Loucy (cell line): ENCODE measurements around the gene ZNF598.

ENCODE experiments used
- H2AFZ ChIP-seq: fragments of 200-600 bp; sonication (generic); 2 replicates; pipeline ENCODE4 v1.6.0; 2016; ENCODE audit warnings: antibody characterized with exemption, mild to moderate bottlenecking, low read length, moderate library complexity
- H3F3A ChIP-seq: fragments of 200-600 bp; 2 replicates; pipeline ENCODE4 v1.6.0; 2016; ENCODE audit warnings: antibody characterized with exemption, low read depth, mild to moderate bottlenecking
- H3K27me3 ChIP-seq: fragments of 200-600 bp; sonication (generic); 2 replicates; pipeline ENCODE4 v1.6.1; 2014; ENCODE audit warnings: low read length, mild to moderate bottlenecking; ENCODE audit not compliant: insufficient read depth, poor library complexity, severe bottlenecking
- H3K36me3 ChIP-seq: fragments of 200-600 bp; sonication (generic); 2 replicates; pipeline ENCODE4 v1.6.1; 2016; ENCODE audit warnings: low read length; ENCODE audit not compliant: insufficient read depth
- H3K4me1 ChIP-seq: fragments of 200-600 bp; sonication (generic); 2 replicates; pipeline ENCODE4 v1.5.1; 2014; ENCODE audit warnings: low read length, mild to moderate bottlenecking; ENCODE audit not compliant: insufficient read depth, poor library complexity, severe bottlenecking
- H3K4me2 ChIP-seq: fragments of 200-600 bp; sonication (generic); 2 replicates; pipeline ENCODE4 v1.6.0; 2014; ENCODE audit warnings: antibody characterized with exemption, low read length, low read depth, mild to moderate bottlenecking; ENCODE audit not compliant: poor library complexity, severe bottlenecking
- H3K4me3 ChIP-seq: fragments of 200-600 bp; sonication (generic); 2 replicates; pipeline ENCODE4 v1.5.1; 2014; ENCODE audit warnings: low read length, mild to moderate bottlenecking, mixed read lengths; ENCODE audit not compliant: poor library complexity, severe bottlenecking
- H3K79me2 ChIP-seq: fragments of 200-600 bp; sonication (generic); 2 replicates; pipeline ENCODE4 v1.6.1; 2014; ENCODE audit warnings: low read length; ENCODE audit not compliant: insufficient read depth
- H3K9ac ChIP-seq: fragments of 200-600 bp; sonication (generic); 2 replicates; pipeline ENCODE4 v1.6.0; 2014; ENCODE audit warnings: mild to moderate bottlenecking, low read depth, low read length, moderate library complexity; ENCODE audit not compliant: poor library complexity, severe bottlenecking
- H3K9me2 ChIP-seq: fragments of 200-600 bp; sonication (generic); replicated peaks from 2 replicates; pipeline ENCODE4 v1.6.1; 2016; ENCODE audit warnings: low read depth, low read length, mixed read lengths
- H3K9me3 ChIP-seq: fragments of 200-600 bp; sonication (generic); 2 replicates; pipeline ENCODE4 v1.6.1; 2014; ENCODE audit warnings: mild to moderate bottlenecking, antibody characterized with exemption, low read length, low read depth; ENCODE audit not compliant: insufficient read depth
- H4K20me1 ChIP-seq: fragments of 200-600 bp; sonication (generic); 2 replicates; pipeline ENCODE4 v1.6.0; 2014; ENCODE audit warnings: antibody characterized with exemption, low read length, mild to moderate bottlenecking; ENCODE audit not compliant: insufficient read depth, poor library complexity, severe bottlenecking
- CTCF ChIP-seq: fragments of 200-600 bp; sonication (generic); conservative IDR thresholded peaks from 2 replicates; pipeline ENCODE4 v1.5.1; 2014; ENCODE audit warnings: mild to moderate bottlenecking, antibody characterized with exemption, low read length
- EZH2phosphoT487 ChIP-seq: fragments of 200-600 bp; IDR thresholded peaks from 2 replicates; pipeline ENCODE4 v1.6.1; 2018; ENCODE audit warnings: antibody characterized with exemption, mild to moderate bottlenecking, moderate library complexity, borderline replicate concordance

Gene ZNF598

GRCh38 chr16:2009164-2009711 lies 383 bp downstream of the ZNF598 start:
- Histone ChIP-seq H3K4me3 (peak overlapping the region; percentile 80), H3K4me2 (peak overlapping the region; percentile 95), H3F3A (no peaks in the 10 kb centered on the region), H2AFZ (no peak overlapping the region), H3K9me2 (no peaks in the 10 kb centered on the region), H3K9ac (peak overlapping the region; percentile 82), H4K20me1 (peaks cover 17% of the 10 kb centered on the region), H3K79me2 (peaks cover 48% of the 10 kb centered on the region), H3K36me3 (no peaks in the 10 kb centered on the region), H3K9me3 (no peaks in the 10 kb centered on the region), H3K4me1 (peaks cover 10% of the 10 kb centered on the region), H3K27me3 (no peaks in the 10 kb centered on the region)
- TF ChIP-seq EZH2phosphoT487 (no peak), CTCF (no peak)

GRCh38 chr16:2008631-2009163 lies 924 bp downstream of the ZNF598 start:
- Histone ChIP-seq H3K9ac (peak overlapping the region; percentile 82), H3K4me1 (peaks cover 10% of the 10 kb centered on the region), H2AFZ (no peak overlapping the region), H3K4me3 (peak overlapping the region; percentile 80), H3K79me2 (peaks cover 49% of the 10 kb centered on the region), H3K9me2 (no peaks in the 10 kb centered on the region), H3K27me3 (no peaks in the 10 kb centered on the region), H3F3A (no peaks in the 10 kb centered on the region), H3K9me3 (no peaks in the 10 kb centered on the region), H3K36me3 (no peaks in the 10 kb centered on the region), H3K4me2 (peak overlapping the region; percentile 95), H4K20me1 (peaks cover 17% of the 10 kb centered on the region)
- no peak for TF ChIP-seq EZH2phosphoT487
- no peak for TF ChIP-seq CTCF

GRCh38 chr16:2008009-2008526 lies 1.6 kb downstream of the ZNF598 start:
- TF ChIP-seq CTCF, result no peak
- no peak for TF ChIP-seq EZH2phosphoT487
- no peaks in the 10 kb centered on the region for H3F3A ChIP-seq
- H3K9me3 ChIP-seq, result no peaks in the 10 kb centered on the region
- no peak overlapping the region for H2AFZ ChIP-seq
- H3K9me2 ChIP-seq, result no peaks in the 10 kb centered on the region
- H3K9ac ChIP-seq, result peak overlapping the region; percentile 82
- peak overlapping the region; percentile 95 for H3K4me2 ChIP-seq
- H3K36me3 ChIP-seq, result peaks cover 4% of the 10 kb centered on the region; the same call in 1 of the 2 replicates
- peaks cover 55% of the 10 kb centered on the region for H3K79me2 ChIP-seq
- peaks cover 10% of the 10 kb centered on the region for H3K4me1 ChIP-seq
- peaks cover 21% of the 10 kb centered on the region for H4K20me1 ChIP-seq
- peak overlapping the region; percentile 80 for H3K4me3 ChIP-seq
- no peaks in the 10 kb centered on the region for H3K27me3 ChIP-seq
